Activated effector memory CD4-positive, alpha-beta T cell treated with Interleukin-2 at 50 U/mL for 16 hours (primary cell): ENCODE measurements around the gene FBLIM1.

ENCODE experiments used
- DNase-seq: peaks from one replicate; pipeline ENCODE4 v3.0.0-alpha.2; 2020

FBLIM1 gene

GRCh38 chr1:15748690-15749398 is 9.8 kb upstream of the FBLIM1 start:
- no peak for DNase-seq

- DNase-seq, result no peak
These were observed 8.9 kb upstream of the FBLIM1 start for GRCh38 chr1:15749399-15750291.

DNA sequence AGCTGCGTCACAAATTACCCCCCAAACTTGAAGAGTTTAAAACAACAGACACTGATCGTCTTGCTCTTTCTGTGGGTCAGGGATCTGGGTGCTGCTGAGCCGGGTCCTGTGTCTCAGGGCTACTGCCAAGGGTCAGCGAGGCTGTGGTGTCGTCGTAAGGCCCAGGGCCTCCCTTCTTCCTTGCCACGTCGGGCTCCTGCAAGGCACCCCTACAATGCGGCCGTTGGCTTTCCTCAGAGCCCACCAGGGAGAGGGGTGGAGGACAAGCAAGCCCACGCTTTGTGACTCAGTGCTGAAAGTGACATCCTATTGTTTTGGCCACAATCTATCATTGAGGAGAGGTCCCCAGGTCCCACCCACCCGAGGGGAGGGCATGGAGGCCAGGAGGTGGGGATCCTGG is 7.7 kb upstream of the FBLIM1 start:
- no peak for DNase-seq

- DNase-seq, result no peak
These were observed 6.9 kb upstream of the FBLIM1 start for GRCh38 chr1:15751717-15752116.

DNA sequence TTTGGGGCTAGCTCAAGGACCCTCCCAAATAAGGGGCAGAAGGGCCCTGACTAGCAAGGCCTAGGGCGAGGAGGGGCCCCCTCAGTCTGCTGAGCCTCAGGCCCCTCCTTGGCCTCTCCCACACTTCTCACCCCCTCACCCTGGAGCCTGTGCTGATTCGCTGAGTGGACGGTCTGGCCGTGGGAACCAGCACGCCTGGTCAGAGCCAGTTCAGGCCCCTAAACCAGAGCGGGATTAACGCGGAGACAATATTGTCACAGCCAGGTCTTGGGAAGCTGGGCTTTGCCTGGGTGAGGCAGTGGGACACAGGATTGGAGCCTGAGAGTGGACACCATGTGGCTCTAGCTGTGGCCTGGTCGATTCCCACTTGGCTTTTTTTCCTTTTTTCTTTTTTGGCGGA is 4.8 kb upstream of the FBLIM1 start:
- no peak for DNase-seq

- DNase-seq, result no peak
These were observed 3.5 kb upstream of the FBLIM1 start for GRCh38 chr1:15755021-15755645.

DNA sequence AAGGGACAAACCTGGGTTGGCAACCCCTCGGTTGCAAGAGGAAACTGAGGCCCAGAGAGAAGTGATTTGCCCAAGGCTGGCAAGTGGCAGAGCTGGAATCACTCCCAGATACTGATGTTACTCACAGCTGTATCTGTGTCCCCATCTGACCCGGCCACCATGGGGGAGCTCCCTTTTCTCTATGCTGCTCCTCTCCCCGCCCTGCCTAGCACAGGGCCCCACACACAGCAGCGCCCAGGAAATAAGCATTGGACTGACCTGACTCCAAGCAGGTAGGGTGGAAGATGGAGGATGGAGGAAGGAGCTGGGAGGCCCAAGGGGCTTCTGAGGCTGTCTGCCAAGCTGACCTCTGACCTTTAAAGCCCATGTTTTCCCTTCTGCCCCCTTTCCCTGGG is 3.0 kb upstream of the FBLIM1 start:
- no peak for DNase-seq

- DNase-seq, result no peak
These were observed 2.2 kb upstream of the FBLIM1 start for GRCh38 chr1:15756143-15757015.

- DNase-seq, result no peak
These were observed 1.5 kb upstream of the FBLIM1 start for GRCh38 chr1:15757016-15757543.

DNA sequence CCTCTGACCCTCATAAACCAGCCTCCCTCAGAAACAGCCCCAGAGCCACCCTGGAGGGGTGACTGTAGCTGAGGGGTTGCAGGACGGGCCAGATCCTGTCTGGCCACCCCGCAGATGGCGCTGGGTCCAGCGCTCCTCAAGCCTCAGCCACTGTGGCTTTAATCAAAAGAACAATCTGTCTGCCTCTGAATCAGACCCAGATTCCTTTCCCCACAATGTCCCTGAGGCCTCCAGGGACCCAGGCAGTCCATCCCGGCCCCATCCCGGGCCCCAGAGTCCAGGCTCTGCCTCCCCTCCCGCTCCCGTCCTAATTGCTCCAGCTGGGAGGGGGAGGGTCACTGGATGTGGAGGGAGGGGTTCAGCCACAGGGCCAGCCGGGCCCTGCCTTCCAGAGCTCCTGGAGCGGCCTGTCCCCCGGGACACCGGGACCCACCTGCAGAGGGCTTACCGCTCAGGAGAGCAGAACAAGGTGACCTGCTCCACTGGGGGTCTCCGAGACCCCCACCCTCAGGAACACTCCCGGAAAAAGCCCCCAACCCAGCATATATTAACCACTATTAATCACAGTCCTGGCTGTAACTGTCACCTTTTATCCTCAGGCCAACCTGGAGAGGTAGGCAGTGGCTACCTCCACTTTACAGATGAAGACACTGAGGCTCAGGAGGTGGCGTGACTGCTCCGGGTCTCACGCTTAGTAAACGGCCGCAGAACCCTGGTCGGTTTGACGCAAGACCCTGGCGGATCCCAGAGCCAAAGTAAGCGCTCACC is 836 bp upstream of the FBLIM1 start:
- no peak for DNase-seq

DNA sequence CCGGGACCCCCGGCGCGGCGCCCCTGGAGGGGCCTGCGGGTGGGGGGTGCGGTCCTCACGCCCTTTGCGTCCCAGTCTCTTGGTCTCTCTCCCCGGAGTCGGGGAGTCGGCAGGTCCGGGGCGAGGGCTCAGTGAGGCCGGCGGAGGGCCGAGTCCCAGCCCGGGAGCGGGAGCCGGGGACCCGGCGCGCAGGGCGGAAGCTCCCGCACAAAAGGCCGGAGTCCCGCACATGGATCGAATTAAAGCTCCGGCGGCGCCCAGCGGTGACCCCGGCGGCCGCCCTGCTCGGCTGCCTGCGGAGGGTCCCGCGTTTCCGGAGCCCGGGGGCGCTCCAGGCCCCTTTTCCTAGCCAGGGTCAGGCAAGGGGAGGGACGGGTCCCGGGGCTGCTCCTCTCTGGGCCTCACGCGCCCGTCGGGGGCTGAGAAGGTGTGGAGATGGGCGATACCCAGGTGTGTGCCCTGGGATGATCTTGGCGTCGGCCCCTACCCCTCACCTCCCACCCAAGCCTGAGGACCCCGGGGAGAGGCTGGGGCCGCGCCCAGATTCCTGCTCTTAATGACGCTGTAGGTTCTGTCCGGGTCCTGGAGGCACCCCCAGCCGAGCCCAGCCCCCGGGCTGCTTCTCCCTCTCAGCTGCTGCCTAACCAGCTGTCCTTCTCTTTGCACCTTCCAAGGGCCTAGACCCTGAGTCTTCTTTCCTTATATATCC is 512 bp downstream of the FBLIM1 start:
- DNase-seq, result no peak

DNA sequence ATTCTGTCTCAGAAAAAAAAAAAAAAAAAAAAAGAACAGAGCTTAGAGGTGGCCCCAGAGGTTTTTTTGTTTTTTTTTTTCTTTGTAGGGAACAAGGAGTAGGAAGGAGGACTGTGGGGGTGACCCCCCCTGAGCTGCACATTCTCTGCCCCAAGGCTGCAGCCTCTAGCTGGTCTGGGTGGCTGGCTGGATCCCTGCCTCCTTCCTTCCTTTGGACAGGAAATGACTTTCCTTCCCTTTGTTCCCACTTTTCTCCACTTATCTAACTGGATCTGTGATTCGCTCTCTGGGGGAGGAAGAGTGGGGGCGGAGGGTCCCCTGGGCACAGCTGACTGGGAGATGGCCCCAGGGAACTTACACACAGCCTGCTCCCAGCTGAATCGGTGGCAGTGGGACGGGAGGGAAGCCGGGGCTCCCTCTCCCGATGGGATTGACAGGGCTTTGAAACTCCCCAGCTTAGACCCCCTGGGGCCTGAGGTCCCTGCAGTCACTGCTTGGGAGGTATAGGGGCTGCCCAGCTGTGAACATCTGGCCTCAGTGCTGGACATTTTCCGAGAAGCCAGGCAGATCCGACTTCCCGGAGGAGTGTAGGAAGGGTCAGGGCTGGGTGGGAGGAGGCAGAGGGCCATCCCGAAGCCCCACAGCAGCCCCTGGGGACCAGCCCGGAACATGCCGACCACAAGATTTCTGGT is 2.1 kb downstream of the FBLIM1 start:
- no peak for DNase-seq

- no peak for DNase-seq
These were observed 3.0 kb downstream of the FBLIM1 start for GRCh38 chr1:15761366-15762128.

DNA sequence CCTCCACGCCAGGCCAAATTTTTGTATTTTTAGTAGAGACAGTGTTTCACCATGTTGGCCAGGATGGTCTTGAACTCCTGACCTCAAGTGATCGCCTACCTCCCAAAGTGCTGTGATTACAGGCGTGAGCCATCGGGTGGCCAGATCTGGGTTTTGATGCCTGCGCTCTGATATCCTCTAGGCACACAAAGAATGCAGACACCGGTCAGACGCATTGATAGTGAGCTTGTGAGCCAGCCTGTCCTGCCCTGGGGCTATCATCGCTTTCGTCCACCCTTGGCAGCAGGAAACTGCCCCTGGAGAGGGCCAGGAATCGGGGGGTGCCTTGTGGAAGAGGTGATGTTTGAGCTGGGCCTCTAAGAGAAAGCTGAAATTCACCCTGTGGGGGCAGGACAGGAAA is 4.0 kb downstream of the FBLIM1 start:
- DNase-seq, result no peak

DNA sequence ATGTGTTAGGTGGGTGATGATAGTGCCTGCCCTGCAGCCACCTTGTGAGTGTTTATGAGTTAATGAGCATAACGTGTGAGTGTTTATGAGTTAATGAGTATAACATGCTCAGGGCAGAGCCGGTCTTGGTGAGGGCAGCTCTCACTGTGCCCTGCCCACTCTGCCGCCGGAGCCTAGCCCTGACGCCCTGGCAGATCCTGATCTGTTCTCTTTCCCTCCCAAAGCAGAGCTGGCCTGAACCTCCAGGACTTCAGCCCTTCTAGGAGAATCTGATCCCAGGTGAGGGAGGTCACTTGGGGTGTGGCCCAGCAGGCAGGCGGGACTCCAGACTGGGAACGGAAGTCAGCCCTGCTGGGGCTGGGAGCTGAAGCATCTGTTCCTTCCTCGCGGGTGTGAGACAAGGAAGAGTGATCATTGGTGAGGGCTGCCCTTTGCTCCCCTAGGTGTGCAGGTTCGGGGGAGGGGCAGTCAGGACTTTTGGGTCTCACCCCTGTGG is 5.7 kb downstream of the FBLIM1 start:
- no peak for DNase-seq

DNA sequence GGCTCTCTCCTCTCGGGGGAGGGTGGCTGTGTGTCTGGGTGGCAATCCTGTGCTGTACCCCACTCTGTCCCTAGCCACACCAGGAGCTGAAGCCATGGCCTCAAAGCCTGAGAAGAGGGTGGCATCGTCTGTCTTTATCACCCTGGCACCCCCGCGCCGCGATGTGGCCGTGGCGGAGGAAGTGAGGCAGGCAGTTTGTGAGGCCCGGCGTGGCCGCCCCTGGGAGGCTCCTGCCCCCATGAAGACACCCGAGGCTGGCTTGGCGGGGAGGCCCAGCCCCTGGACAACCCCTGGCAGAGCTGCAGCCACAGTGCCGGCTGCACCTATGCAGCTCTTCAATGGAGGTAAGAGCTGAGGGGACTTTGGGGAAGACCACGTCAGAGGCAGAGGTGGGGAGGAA is 6.3 kb downstream of the FBLIM1 start:
- DNase-seq, result no peak

GRCh38 chr1:15765495-15766194 is 7.0 kb downstream of the FBLIM1 start:
- no peak for DNase-seq

DNA sequence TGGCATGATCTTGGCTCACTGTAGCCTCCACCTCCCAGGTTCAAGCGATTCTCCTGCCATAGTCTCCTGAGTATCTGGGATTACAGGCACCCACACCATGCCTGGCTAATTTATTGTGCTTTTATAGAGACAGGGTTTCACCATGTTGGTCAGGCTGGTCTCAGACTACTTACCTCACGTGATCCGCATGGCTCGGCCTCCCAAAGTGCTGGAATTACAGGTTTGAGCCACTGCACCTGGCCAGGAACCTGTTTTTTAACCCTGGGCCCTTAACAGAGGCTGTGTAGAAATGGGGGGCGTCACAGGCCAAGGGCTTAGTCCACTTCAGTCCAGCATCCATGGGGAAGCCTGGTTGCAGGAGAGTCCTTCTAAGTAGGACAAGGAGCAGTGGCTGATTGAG is 9.3 kb downstream of the FBLIM1 start:
- no peak for DNase-seq

DNA sequence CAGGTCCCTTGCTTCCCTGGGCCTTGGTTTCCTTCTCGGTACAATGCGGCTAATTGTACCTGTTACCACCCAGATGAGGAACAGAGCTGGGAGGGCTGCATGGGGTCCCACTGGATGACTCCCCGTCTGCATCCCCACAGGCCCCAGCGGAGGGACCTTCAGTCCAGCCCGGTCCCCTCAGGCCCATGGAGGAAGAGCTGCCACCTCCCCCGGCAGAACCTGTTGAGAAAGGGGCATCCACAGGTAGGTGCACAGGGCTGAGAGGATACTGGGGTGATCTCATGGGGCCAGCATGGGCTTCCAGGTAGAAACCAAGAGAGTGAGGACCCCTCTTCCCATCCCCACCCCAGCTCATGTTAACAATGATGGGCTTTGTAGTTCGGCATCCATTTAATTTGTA is 9.8 kb downstream of the FBLIM1 start:
- no peak for DNase-seq
